Neuronal stem cell (in vitro differentiated cells): ENCODE measurements around the gene AXIN1.

Experiments used
- DNase-seq: peaks from one replicate; pipeline ENCODE4 v3.0.0-alpha.2; 2013; ENCODE audit warnings: low spot score
- H2AFZ ChIP-seq: one replicate; pipeline ENCODE4 v1.6.1; 2013; ENCODE audit warnings: mild to moderate bottlenecking, low read length, inconsistent platforms
- H2AK5ac ChIP-seq: 2 replicates; pipeline ENCODE4 v1.6.1; 2013; ENCODE audit warnings: low read depth, mild to moderate bottlenecking, inconsistent platforms, low read length, moderate library complexity, mixed read lengths
- H2BK120ac ChIP-seq: 2 replicates; pipeline ENCODE4 v1.6.1; 2013; ENCODE audit warnings: low read depth, mild to moderate bottlenecking, inconsistent platforms, low read length, moderate library complexity, mixed read lengths
- H2BK12ac ChIP-seq: one replicate; pipeline ENCODE4 v1.6.1; 2013; ENCODE audit warnings: low read length, inconsistent platforms
- H2BK15ac ChIP-seq: 2 replicates; pipeline ENCODE4 v1.6.1; 2013; ENCODE audit warnings: mild to moderate bottlenecking, low read length, inconsistent platforms, mixed read lengths
- H2BK5ac ChIP-seq: one replicate; pipeline ENCODE4 v1.6.1; 2013; ENCODE audit warnings: inconsistent platforms, mild to moderate bottlenecking, low read length, moderate library complexity
- H3K14ac ChIP-seq: one replicate; pipeline ENCODE4 v1.6.1; 2013; ENCODE audit warnings: low read length, inconsistent platforms
- H3K18ac ChIP-seq: 2 replicates; pipeline ENCODE4 v1.6.1; 2013; ENCODE audit warnings: low read length, inconsistent platforms
- H3K23ac ChIP-seq: 2 replicates; pipeline ENCODE4 v1.6.1; 2013; ENCODE audit warnings: low read depth, mild to moderate bottlenecking, mixed read lengths, low read length, inconsistent platforms; ENCODE audit not compliant: poor library complexity
- H3K27ac ChIP-seq: replicated peaks from 3 replicates; pipeline ENCODE4 v1.5.1; 2013; ENCODE audit warnings: low read length, inconsistent platforms
- H3K27me3 ChIP-seq, 3 experiments: 2 replicates each; pipeline ENCODE4 v1.6.1; 2013; ENCODE audit warnings: low read length in 3 of 3, mild to moderate bottlenecking in 2 of 3, inconsistent platforms in 1 of 3, low read depth in 1 of 3, mixed read lengths in 1 of 3, moderate library complexity in 1 of 3; ENCODE audit not compliant: control insufficient read depth in 3 of 3, insufficient read depth in 3 of 3
- H3K36me3 ChIP-seq, 2 donors: replicated peaks in 1 of 2; 2 replicates each; pipeline ENCODE4 v1.6.1; 2013; ENCODE audit warnings: low read length in 2 of 2; ENCODE audit not compliant: control insufficient read depth in 2 of 2, insufficient read depth in 2 of 2
- H3K4ac ChIP-seq: 2 replicates; pipeline ENCODE4 v1.6.1; 2013; ENCODE audit warnings: inconsistent platforms, mild to moderate bottlenecking, low read length, moderate library complexity
- H3K4me1 ChIP-seq, 2 donors: 1 replicate in 1 of 2; 2 replicates in 1 of 2; pipeline ENCODE4 v1.6.1; 2013; ENCODE audit warnings: low read length in 2 of 2, low read depth in 1 of 2; ENCODE audit not compliant: control insufficient read depth in 2 of 2, insufficient read depth in 1 of 2
- H3K4me2 ChIP-seq: one replicate; pipeline ENCODE4 v1.6.1; 2013; ENCODE audit warnings: mild to moderate bottlenecking, low read length, inconsistent platforms; ENCODE audit not compliant: insufficient read depth, poor library complexity, severe bottlenecking
- H3K4me3 ChIP-seq, 2 donors: 2 replicates each; pipeline ENCODE4 v1.5.1; 2013; ENCODE audit warnings: low read length in 2 of 2, mild to moderate bottlenecking in 2 of 2, inconsistent platforms in 1 of 2, moderate library complexity in 1 of 2
- H3K79me1 ChIP-seq: one replicate; pipeline ENCODE4 v1.6.1; 2013; ENCODE audit warnings: low read depth, mild to moderate bottlenecking, inconsistent platforms, low read length, moderate library complexity
- H3K9ac ChIP-seq: one replicate; pipeline ENCODE4 v1.6.1; 2013; ENCODE audit warnings: mild to moderate bottlenecking, low read depth, low read length, inconsistent platforms; ENCODE audit not compliant: poor library complexity
- H3K9me3 ChIP-seq, 2 donors: replicated peaks in 1 of 2; 2 replicates each; pipeline versions ENCODE3 to v1.6.1; 2013; ENCODE audit warnings: low read length in 2 of 2, mild to moderate bottlenecking in 2 of 2, inconsistent platforms in 1 of 2, low read depth in 1 of 2, mixed read lengths in 1 of 2, moderate library complexity in 1 of 2; ENCODE audit not compliant: control insufficient read depth in 2 of 2, insufficient read depth in 1 of 2
- H4K8ac ChIP-seq: one replicate; pipeline ENCODE4 v1.6.1; 2013; ENCODE audit warnings: low read depth, mild to moderate bottlenecking, inconsistent platforms, low read length, moderate library complexity
- H4K91ac ChIP-seq: one replicate; pipeline ENCODE4 v1.6.1; 2013; ENCODE audit warnings: low read length, low read depth, mild to moderate bottlenecking, inconsistent platforms; ENCODE audit not compliant: poor library complexity
- WGBS, 2 donors: extraction: QIAGEN DNeasy Blood & Tissue Kit; methylation state at CpG; one replicate each; pipeline ENCODE4 v1.1.7; 2013; ENCODE audit warnings: missing lambda C conversion rate in 2 of 2, mixed read lengths in 1 of 2; ENCODE audit not compliant: insufficient read length in 2 of 2, insufficient replicate concordance in 1 of 2; ENCODE audit errors: extremely low coverage in 2 of 2; 5-methylcytosine and 5-hydroxymethylcytosine counted together

Gene AXIN1

GRCh38 chr16:370443-370842, 17.9 kb upstream of the AXIN1 start, which contains the start of gene MRPL28:
TSS of gene MRPL28 (minus strand) at chr16:370538. CDS start at chr16:370218, 320 bp downstream.
- Histone ChIP-seq H4K91ac (no peak within 1 kb of the TSS), H2BK5ac (peak within 1 kb of the TSS; percentile 11), H3K27me3 (no peaks in the 10 kb centered on the region), H3K9me3 (no peaks in the 10 kb centered on the region), H4K8ac (peak within 1 kb of the TSS; percentile 17), H3K18ac (peak within 1 kb of the TSS; percentile 76), H2BK12ac (no peak within 1 kb of the TSS), H3K9ac (peak within 1 kb of the TSS; percentile 60), H2AK5ac (peak within 1 kb of the TSS; percentile 82), H2AFZ (peak within 1 kb of the TSS; percentile 15), H3K36me3 (peaks cover 43 to 80% of the 10 kb centered on the region in 2 donors), H2BK120ac (no peak within 1 kb of the TSS), H3K27ac (no peak within 1 kb of the TSS), H3K79me1 (peaks cover 9% of the 10 kb centered on the region), H2BK15ac (no peak within 1 kb of the TSS), H3K4ac (peak within 1 kb of the TSS; percentile 76), H3K4me2 (peak within 1 kb of the TSS; percentile 62), H3K4me3 (peak within 1 kb of the TSS; percentile 40 to 66), H3K23ac (peak within 1 kb of the TSS; percentile 85), H3K4me1 (peaks cover 4 to 6% of the 10 kb centered on the region in 2 donors), H3K14ac (peak within 1 kb of the TSS; percentile 71)
- no CpG with 5 or more reads among the region's 30 CpGs for WGBS, 2 donors
- DNase-seq: peak; percentile 90

- Histone ChIP-seq H3K9ac (peak overlapping the region; percentile 60), H2BK5ac (peak overlapping the region; percentile 11), H2BK15ac (no peak overlapping the region), H3K9me3 (no peaks in the 10 kb centered on the region), H4K8ac (peak overlapping the region; percentile 17), H2AFZ (no peak overlapping the region), H3K14ac (peak overlapping the region; percentile 71), H3K27ac (no peak overlapping the region), H3K4me3 (peak overlapping the region; percentile 40 to 66), H3K18ac (no peak overlapping the region), H3K4me2 (peak overlapping the region; percentile 62), H3K4me1 (peaks cover 4 to 6% of the 10 kb centered on the region in 2 donors), H3K79me1 (peaks cover 9% of the 10 kb centered on the region), H2AK5ac (no peak overlapping the region), H2BK12ac (no peak overlapping the region), H4K91ac (no peak overlapping the region), H3K23ac (peak overlapping the region; percentile 85), H2BK120ac (no peak overlapping the region), H3K27me3 (no peaks in the 10 kb centered on the region), H3K36me3 (peaks cover 42 to 78% of the 10 kb centered on the region in 2 donors), H3K4ac (no peak overlapping the region)
- no CpG with 5 or more reads among the region's 44 CpGs for WGBS, 2 donors
- DNase-seq: no peak
These were observed 17.4 kb upstream of the AXIN1 start for GRCh38 chr16:369866-370436.

GRCh38 chr16:369275-369865, 16.8 kb upstream of the AXIN1 start:
- H3K4ac ChIP-seq: no peak overlapping the region
- H4K8ac ChIP-seq: no peak overlapping the region
- no peak overlapping the region for H3K9ac ChIP-seq
- peak overlapping the region; percentile 40 to 66 for H3K4me3 ChIP-seq
- H3K14ac ChIP-seq: no peak overlapping the region
- no peak overlapping the region for H3K27ac ChIP-seq
- H2AK5ac ChIP-seq: no peak overlapping the region
- peak overlapping the region; percentile 11 for H3K23ac ChIP-seq
- peaks cover 37 to 72% of the 10 kb centered on the region in 2 donors for H3K36me3 ChIP-seq
- no peaks in the 10 kb centered on the region for H3K9me3 ChIP-seq
- H3K18ac ChIP-seq: no peak overlapping the region
- no CpG with 5 or more reads among the region's 20 CpGs for WGBS, 2 donors
- no peak overlapping the region for H4K91ac ChIP-seq
- no peak overlapping the region for H2BK12ac ChIP-seq
- peak overlapping the region; percentile 11 for H2BK5ac ChIP-seq
- no peak overlapping the region for H2AFZ ChIP-seq
- peak overlapping the region; percentile 62 for H3K4me2 ChIP-seq
- no peak for DNase-seq
- no peaks in the 10 kb centered on the region for H3K27me3 ChIP-seq
- peaks cover 9% of the 10 kb centered on the region for H3K79me1 ChIP-seq
- H2BK120ac ChIP-seq: no peak overlapping the region
- peaks cover 4 to 6% of the 10 kb centered on the region in 2 donors for H3K4me1 ChIP-seq
- H2BK15ac ChIP-seq: no peak overlapping the region

- no CpG with 5 or more reads among the region's 29 CpGs for WGBS, 2 donors
- H2AFZ ChIP-seq: no peak overlapping the region
- H2BK12ac ChIP-seq: no peak overlapping the region
- H3K9ac ChIP-seq: no peak overlapping the region
- no peaks in the 10 kb centered on the region for H3K9me3 ChIP-seq
- H3K4me1 ChIP-seq: peaks cover 4 to 8% of the 10 kb centered on the region in 2 donors
- H3K36me3 ChIP-seq: peaks cover 30 to 64% of the 10 kb centered on the region in 2 donors
- no peak overlapping the region for H4K8ac ChIP-seq
- H3K4me3 ChIP-seq: no peak overlapping the region
- H4K91ac ChIP-seq: no peak overlapping the region
- no peak for DNase-seq
- no peak overlapping the region for H3K4me2 ChIP-seq
- H3K18ac ChIP-seq: no peak overlapping the region
- H2BK15ac ChIP-seq: no peak overlapping the region
- no peak overlapping the region for H3K27ac ChIP-seq
- no peak overlapping the region for H2BK5ac ChIP-seq
- no peak overlapping the region for H3K4ac ChIP-seq
- no peak overlapping the region for H2AK5ac ChIP-seq
- H3K27me3 ChIP-seq: no peaks in the 10 kb centered on the region
- H3K23ac ChIP-seq: peak overlapping the region; percentile 80
- H2BK120ac ChIP-seq: no peak overlapping the region
- H3K79me1 ChIP-seq: peaks cover 4% of the 10 kb centered on the region
- no peak overlapping the region for H3K14ac ChIP-seq
These were observed 16.1 kb upstream of the AXIN1 start for GRCh38 chr16:368388-369158.
